Spleen (tissue), 7 donors: ENCODE results near the gene SPATA20.

Source experiments
- POLR2A ChIP-seq, 3 donors: fragments of 450-650 bp; IDR thresholded peaks; one replicate each; pipeline ENCODE4 v1.5.1; 2017; ENCODE audit warnings: antibody characterized with exemption in 3 of 3, mild to moderate bottlenecking in 1 of 3
- TF ChIP-seq, protein P1 (sequence below), 11 experiments: fragments of 200-600 bp in 7 of 11; fragments of 450-650 bp in 4 of 11; sonication (generic) in 4 of 11; IDR thresholded peaks in 8 of 11; conservative IDR thresholded peaks in 3 of 11; 1 replicate in 7 of 11; 2 replicates in 4 of 11; pipeline versions ENCODE4 v1.4.0 to v1.8.0; 2016 to 2021; ENCODE audit warnings: antibody characterized with exemption in 11 of 11, inconsistent platforms in 4 of 11, mild to moderate bottlenecking in 1 of 11
- donor health status: DM: no; HTN: no; CAD: no; lungs with moderate emphysema.
- donor health status: DM: no; HTN: no; CAD: no.
- donor health status: DM: no; HTN: no; CAD: no.

DNA sequence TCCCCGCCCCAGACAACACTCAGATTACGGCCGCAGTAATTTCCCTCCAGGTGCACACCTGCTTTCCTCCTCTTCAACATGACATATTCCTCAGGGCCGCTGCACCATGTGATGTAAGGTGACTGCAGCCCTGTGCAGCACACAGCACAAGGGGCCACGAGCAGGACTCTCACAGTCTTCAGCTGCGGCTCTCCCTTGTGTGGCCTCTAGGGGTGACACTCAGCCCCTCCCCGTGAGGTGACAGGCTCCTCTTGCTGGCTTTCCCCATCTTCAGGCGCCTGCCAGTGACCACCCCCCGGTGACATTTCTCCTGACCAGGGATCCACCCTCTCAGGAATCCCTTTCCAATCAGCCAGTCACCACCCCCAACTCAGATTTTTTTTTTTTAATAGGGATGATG, 56.4 kb downstream of the SPATA20 start:
- TF ChIP-seq, protein P1, sequence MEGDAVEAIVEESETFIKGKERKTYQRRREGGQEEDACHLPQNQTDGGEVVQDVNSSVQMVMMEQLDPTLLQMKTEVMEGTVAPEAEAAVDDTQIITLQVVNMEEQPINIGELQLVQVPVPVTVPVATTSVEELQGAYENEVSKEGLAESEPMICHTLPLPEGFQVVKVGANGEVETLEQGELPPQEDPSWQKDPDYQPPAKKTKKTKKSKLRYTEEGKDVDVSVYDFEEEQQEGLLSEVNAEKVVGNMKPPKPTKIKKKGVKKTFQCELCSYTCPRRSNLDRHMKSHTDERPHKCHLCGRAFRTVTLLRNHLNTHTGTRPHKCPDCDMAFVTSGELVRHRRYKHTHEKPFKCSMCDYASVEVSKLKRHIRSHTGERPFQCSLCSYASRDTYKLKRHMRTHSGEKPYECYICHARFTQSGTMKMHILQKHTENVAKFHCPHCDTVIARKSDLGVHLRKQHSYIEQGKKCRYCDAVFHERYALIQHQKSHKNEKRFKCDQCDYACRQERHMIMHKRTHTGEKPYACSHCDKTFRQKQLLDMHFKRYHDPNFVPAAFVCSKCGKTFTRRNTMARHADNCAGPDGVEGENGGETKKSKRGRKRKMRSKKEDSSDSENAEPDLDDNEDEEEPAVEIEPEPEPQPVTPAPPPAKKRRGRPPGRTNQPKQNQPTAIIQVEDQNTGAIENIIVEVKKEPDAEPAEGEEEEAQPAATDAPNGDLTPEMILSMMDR (IDR thresholded peaks at IDR 0.05 in 8 of 11, conservative IDR thresholded peaks at IDR 0.05 in 3 of 11): peak in 1 of 11 experiments; percentile 15
- no peak for TF ChIP-seq POLR2A (IDR thresholded peaks at IDR 0.05)
